ENCODE measurements around the gene ARHGAP9. TPM values are rescaled to one million over a fixed set of nuclear protein-coding genes. Genes with fewer than 3 reads are reported as not detected.
A peak's percentile ranks its signal among the peaks of the same experiment; 100 is the strongest.

ARHGAP9 gene
- total and polyA plus RNA-seq, 2 of the 4 experiments (the other 2 are of a cell fraction), result 0.18 to 0.79 TPM

DNA sequence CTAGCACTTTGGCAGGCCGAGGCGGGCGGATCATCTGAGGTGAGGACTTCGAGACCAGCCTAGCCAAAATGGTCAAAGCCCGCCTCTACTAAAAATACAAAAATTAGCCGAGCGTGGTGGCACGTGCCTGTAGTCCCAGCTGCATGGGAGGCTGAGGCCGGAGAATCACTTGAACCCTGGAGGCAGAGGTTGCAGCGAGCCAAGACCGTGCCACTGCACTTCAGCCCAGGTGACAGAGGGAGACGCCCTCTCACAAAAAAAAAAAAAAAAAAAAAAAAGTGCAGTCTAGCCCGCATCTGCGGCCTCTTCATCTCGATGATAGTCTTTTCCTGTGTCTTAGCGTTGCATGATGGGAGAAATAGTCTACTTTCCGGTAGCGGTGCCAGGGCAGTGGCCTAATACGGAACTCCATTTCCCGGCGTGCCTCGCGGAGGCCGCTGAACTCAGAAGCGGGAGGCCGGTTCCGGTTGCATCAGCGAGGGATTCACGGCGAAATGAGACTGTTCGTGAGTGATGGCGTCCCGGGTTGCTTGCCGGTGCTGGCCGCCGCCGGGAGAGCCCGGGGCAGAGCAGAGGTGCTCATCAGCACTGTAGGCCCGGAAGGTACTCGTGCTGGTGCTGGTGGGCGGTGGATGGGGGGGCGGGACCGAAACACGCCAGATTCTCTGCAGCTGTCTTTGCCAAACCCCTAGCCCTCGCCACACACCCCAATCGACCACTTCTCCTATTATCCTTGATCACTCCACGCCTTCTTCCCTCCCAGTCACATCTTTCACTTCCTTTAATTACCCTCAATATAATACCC is 8.1 kb upstream of the ARHGAP9 start, which contains the start of gene MARS1 (continued):
- TF ChIP-seq NFE2L2 (IDR thresholded peaks at IDR 0.05; ENCODE audit: low read depth, low read length) (no peak), BHLHE40 (IDR thresholded peaks at IDR 0.05; ENCODE audit: low read depth, low read length) (peak; percentile 64; the same call in 1 of the 2 replicates)

DNA sequence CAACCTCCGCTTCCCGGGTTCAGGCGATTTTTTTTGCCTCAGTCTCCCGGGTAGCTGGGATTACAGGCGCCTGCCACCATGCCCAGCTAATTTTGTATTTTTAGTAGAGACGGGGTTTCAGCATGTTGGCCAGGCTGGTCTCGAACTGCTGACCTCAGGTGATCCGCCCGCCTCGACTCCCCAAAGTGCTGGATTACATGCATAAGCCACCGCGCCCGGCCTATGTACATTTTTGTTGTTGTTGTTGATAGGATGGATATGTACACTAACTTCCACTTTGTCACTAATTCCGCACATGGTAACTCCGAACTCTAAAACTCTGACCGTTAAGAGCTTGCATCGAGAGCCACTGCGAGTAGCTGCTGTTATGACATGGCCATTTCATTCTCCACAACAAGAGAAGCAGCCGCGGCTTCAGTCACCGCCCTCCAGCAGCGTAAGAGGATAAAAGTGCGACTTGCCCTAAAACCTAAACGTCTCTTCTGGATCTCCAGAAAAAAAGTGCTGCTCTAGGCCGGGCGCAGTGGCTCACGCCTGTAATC is 7.5 kb upstream of the ARHGAP9 start:
- peaks cover 15% of the 10 kb centered on the region for H3K9me1 ChIP-seq (ENCODE audit: insufficient read depth, low read length)
- H2BK20ac ChIP-seq (ENCODE audit: low read depth, low read length), result no peak overlapping the region
- H4K91ac ChIP-seq (ENCODE audit: insufficient read depth, low read depth, low read length), result peak overlapping the region; percentile 83; the same call in 1 of the 2 replicates
- H3K4ac ChIP-seq (ENCODE audit: low read depth, low read length), result peak overlapping the region; percentile 75
- H3K9ac ChIP-seq (ENCODE audit: low read depth, low read length), result no peak overlapping the region
- H2BK5ac ChIP-seq (ENCODE audit: low read depth, low read length, poor library complexity, severe bottlenecking), result peak overlapping the region; percentile 48
- H4K20me1 ChIP-seq (ENCODE audit: insufficient read depth, low read length), result peaks cover 16% of the 10 kb centered on the region; the same call in 1 of the 2 replicates
- WGBS, 2 experiments (ENCODE audit: extremely low coverage in 2 of 2, insufficient read length in 1 of 2), result 76% methylated on average over 10 of the region's 27 CpGs; no CpG with 5 or more reads in 1 of the 2 experiments
- ChIA-PET POLR2A (ENCODE audit: unreplicated experiment) (no interaction called here), CTCF (no interaction called here)
- no peaks in the 10 kb centered on the region for H3K27me3 ChIP-seq (ENCODE audit: control insufficient read depth, insufficient read depth, low read length)
- no peak overlapping the region for H3K18ac ChIP-seq (ENCODE audit: low read depth, low read length)
- peaks cover 22% of the 10 kb centered on the region for H3K36me3 ChIP-seq (ENCODE audit: control insufficient read depth, insufficient read depth, low read length)
- no peak overlapping the region for H3K56ac ChIP-seq (ENCODE audit: extremely low read depth, insufficient read depth, low read length)
- H3K23ac ChIP-seq (ENCODE audit: low read depth, low read length), result no peak overlapping the region
- H2AFZ ChIP-seq (replicated peaks; ENCODE audit: low read length, poor library complexity), result peak overlapping the region; percentile 97
- BruUV-seq (replicated peaks), result no TSS peak
- no peak overlapping the region; the same call in 1 of the 2 replicates for H3K27ac ChIP-seq (ENCODE audit: insufficient read depth, low read length)
- H3K14ac ChIP-seq (replicated peaks; ENCODE audit: low read depth, low read length), result no peak overlapping the region
- H2AK5ac ChIP-seq (ENCODE audit: low read depth, low read length), result peak overlapping the region; percentile 86
- peak overlapping the region; percentile 93 to 95 for H4K8ac ChIP-seq (ENCODE audit: low read depth in 2 of 2, low read length in 2 of 2)
- DNase-seq (no peak), ATAC-seq (ENCODE audit: low read depth) (no peak)
- intact Hi-C loops (cut with micrococcal nuclease), result no loop called here
- peak overlapping the region; percentile 53; the same call in 1 of the 2 replicates for H3K4me2 ChIP-seq (ENCODE audit: low read depth, low read length)
- in situ Hi-C loops (cut with MboI; ENCODE audit: low sequenced_read_pairs), result no loop called here
- H3K9me3 ChIP-seq (ENCODE audit: control insufficient read depth, insufficient read depth, low read length), result no peaks in the 10 kb centered on the region
- peaks cover 28 to 43% of the 10 kb centered on the region in 2 experiments for H3K79me1 ChIP-seq (ENCODE audit: low read depth in 1 of 2, low read length in 2 of 2)
- H3K4me1 ChIP-seq (ENCODE audit: control insufficient read depth, insufficient read depth, low read length), result peaks cover 8% of the 10 kb centered on the region
- 0 out of 2 replicates have a peak overlapping the region, but pooled peaks have one; percentile 34 for H2BK120ac ChIP-seq (ENCODE audit: low read depth, low read length)
- TF ChIP-seq MAZ (IDR thresholded peaks at IDR 0.05; ENCODE audit: borderline replicate concordance, low read depth, low read length) (no peak), FOS (IDR thresholded peaks at IDR 0.05; ENCODE audit: low read depth, low read length) (no peak)
- no peak overlapping the region; the same call in 2 of the 3 replicates for H2BK15ac ChIP-seq (ENCODE audit: low read depth, low read length)
- peak overlapping the region; percentile 96 for H4K5ac ChIP-seq (ENCODE audit: low read depth, low read length)
- dilution Hi-C loops (cut with HindIII; ENCODE audit: low sequenced_read_pairs, unreplicated experiment), result no loop called here
- H3K4me3 ChIP-seq (ENCODE audit: insufficient read depth, low read depth, low read length), result no peak overlapping the region
- H2AK9ac ChIP-seq (replicated peaks; ENCODE audit: low read depth, low read length, poor library complexity), result peak overlapping the region; percentile 83
